Uterus (tissue), 4 donors: Measurements from ENCODE around the gene COG6. TPM values are rescaled to one million over a fixed set of nuclear protein-coding genes. Genes with fewer than 3 reads are reported as not detected.

ENCODE experiments used
- DNase-seq, 2 donors: peaks; one replicate each; pipeline ENCODE4 v3.0.0-alpha.2; 2019 to 2020
- H3K27ac ChIP-seq, 2 donors: fragments of 200-600 bp; sonication (generic); 1 replicate in 1 of 2; 2 replicates in 1 of 2; pipeline ENCODE4 v1.5.1; 2016 to 2018
- H3K27me3 ChIP-seq, 2 donors: fragments of 200-600 bp; sonication (generic); one replicate each; pipeline ENCODE4 v1.5.1; 2018 to 2019; ENCODE audit warnings: control low read depth in 1 of 2
- H3K36me3 ChIP-seq, 2 donors: fragments of 200-600 bp; sonication (generic); one replicate each; pipeline ENCODE4 v1.5.1; 2019; ENCODE audit warnings: control low read depth in 1 of 2
- H3K4me1 ChIP-seq, 2 donors: fragments of 200-600 bp; sonication (generic); one replicate each; pipeline ENCODE4 v1.5.1; 2018 to 2019; ENCODE audit warnings: control low read depth in 1 of 2
- H3K4me3 ChIP-seq, 2 donors: fragments of 200-600 bp; sonication (generic); 1 replicate in 1 of 2; 2 replicates in 1 of 2; pipeline ENCODE4 v1.5.1; 2018 to 2019; ENCODE audit warnings: mild to moderate bottlenecking in 1 of 2
- H3K9me3 ChIP-seq, 2 donors: fragments of 200-600 bp; sonication (generic); one replicate each; pipeline ENCODE4 v1.5.1; 2019; ENCODE audit warnings: control low read depth in 1 of 2
- CTCF ChIP-seq, 4 experiments: fragments of 200-600 bp in 2 of 4; fragments of 450-650 bp in 2 of 4; sonication (generic) in 2 of 4; IDR thresholded peaks; one replicate each; pipeline ENCODE4 v1.5.1; 2016 to 2019; ENCODE audit warnings: antibody characterized with exemption in 4 of 4, mild to moderate bottlenecking in 2 of 4, moderate library complexity in 1 of 4
- POLR2A ChIP-seq, 2 donors: fragments of 450-650 bp; IDR thresholded peaks; one replicate each; pipeline ENCODE4 v1.6.1; 2016; ENCODE audit warnings: antibody characterized with exemption in 2 of 2, mild to moderate bottlenecking in 1 of 2, moderate library complexity in 1 of 2
- intact Hi-C: fragments of 100-400 bp; cut with DNase I; formaldehyde crosslinking; loops from one replicate; pipeline ENCODE4 v1.15.1; 2023; ENCODE audit warnings: low total_unique reads
- total RNA-seq, 4 donors: library from RNA; depleted of rRNA in 3 of 4; stranded (reverse); fragments of >200 nt in 3 of 4; gene quantifications; one replicate each; pipeline versions ENCODE4 v1.1.0 to v1.2.4, GENCODE V29; 2014 to 2023
- donor health status: DM: yes; HTN: yes; CAD: no.

The COG6 gene
- total RNA-seq, 4 donors from 2014 or later: 17.1 to 83.2 (median 52.2) TPM

- TF ChIP-seq POLR2A (IDR thresholded peaks at IDR 0.05) (no peak), CTCF (IDR thresholded peaks at IDR 0.05) (peak; percentile 30 to 68 (median 48))
- H3K4me1 ChIP-seq: no peaks in the 10 kb centered on the region
- no peak overlapping the region for H3K27ac ChIP-seq
- H3K9me3 ChIP-seq: no peaks in the 10 kb centered on the region
- no peaks in the 10 kb centered on the region for H3K36me3 ChIP-seq
- no peak overlapping the region for H3K4me3 ChIP-seq
- no peak for DNase-seq
- H3K27me3 ChIP-seq: no peaks in the 10 kb centered on the region
- intact Hi-C loops: loop anchor here (10.0 kb wide), 1 partner anchor 1000 kb away; no protein-coding TSS in a partner anchor
Observed at GRCh38 chr13:39684531-39685137, 29.2 kb downstream of the COG6 start.

GRCh38 chr13:39685652-39686051 lies 30.2 kb downstream of the COG6 start:
- Histone ChIP-seq H3K4me1 (no peaks in the 10 kb centered on the region), H3K4me3 (no peak overlapping the region), H3K9me3 (no peaks in the 10 kb centered on the region), H3K27ac (no peak overlapping the region), H3K36me3 (no peaks in the 10 kb centered on the region), H3K27me3 (no peaks in the 10 kb centered on the region)
- TF ChIP-seq POLR2A (IDR thresholded peaks at IDR 0.05) (no peak), CTCF (IDR thresholded peaks at IDR 0.05) (no peak)
- intact Hi-C loops: loop anchor here (10.0 kb wide), 1 partner anchor 999 kb away; no protein-coding TSS in a partner anchor
- no peak for DNase-seq

- Histone ChIP-seq H3K27me3 (no peaks in the 10 kb centered on the region), H3K4me3 (no peak overlapping the region), H3K4me1 (no peaks in the 10 kb centered on the region), H3K9me3 (no peaks in the 10 kb centered on the region), H3K36me3 (no peaks in the 10 kb centered on the region), H3K27ac (no peak overlapping the region)
- no peak for DNase-seq
- intact Hi-C loops: loop anchor here (10.0 kb wide), 1 partner anchor 997 kb away; no protein-coding TSS in a partner anchor
- TF ChIP-seq CTCF (IDR thresholded peaks at IDR 0.05) (no peak), POLR2A (IDR thresholded peaks at IDR 0.05) (no peak)
Observed at GRCh38 chr13:39688278-39688677, 32.8 kb downstream of the COG6 start.

- Histone ChIP-seq H3K27ac (no peak overlapping the region), H3K27me3 (no peaks in the 10 kb centered on the region), H3K36me3 (no peaks in the 10 kb centered on the region), H3K4me3 (no peak overlapping the region), H3K9me3 (no peaks in the 10 kb centered on the region), H3K4me1 (no peaks in the 10 kb centered on the region)
- no peak for TF ChIP-seq POLR2A (IDR thresholded peaks at IDR 0.05)
- no peak for TF ChIP-seq CTCF (IDR thresholded peaks at IDR 0.05)
- intact Hi-C loops: loop anchor here (10.0 kb wide), 1 partner anchor 996 kb away; no protein-coding TSS in a partner anchor
- DNase-seq: no peak
Observed at GRCh38 chr13:39688699-39689405, 33.4 kb downstream of the COG6 start.
